ENCODE results near the gene RAN. TPM values are rescaled to one million over a fixed set of nuclear protein-coding genes. Genes with fewer than 3 reads are reported as not detected.

RAN gene
- total and polyA plus RNA-seq, 9 donors: 80.4 to 419 (median 314) TPM

- Histone ChIP-seq H3K27ac (peak overlapping the region; percentile 57), H3K4me3 (no peak overlapping the region), H3K4me1 (ENCODE audit: insufficient read depth) (peaks cover 6% of the 10 kb centered on the region), H3K27me3 (no peaks in the 10 kb centered on the region), H3K36me3 (no peaks in the 10 kb centered on the region), H3K9me3 (no peaks in the 10 kb centered on the region)
- intact Hi-C loops (cut with DNase I): no loop called here
- TF ChIP-seq POLR2A (IDR thresholded peaks at IDR 0.05): peak; percentile 13
- no peak for TF ChIP-seq CTCF (IDR thresholded peaks at IDR 0.05)
- no peak for TF ChIP-seq EP300 (IDR thresholded peaks at IDR 0.05)
- 75 to 77% (median 76%) methylated on average over 23 of the region's 23 CpGs for WGBS, 3 donors
- DNase-seq: peak in 1 of 5 donors; percentile 34
These were observed 53.2 kb downstream of the RAN start for GRCh38 chr12:130924966-130925665.

- Histone ChIP-seq H3K36me3 (no peaks in the 10 kb centered on the region), H3K9me3 (no peaks in the 10 kb centered on the region), H3K4me3 (no peak overlapping the region), H3K27ac (peak overlapping the region; percentile 57), H3K27me3 (no peaks in the 10 kb centered on the region), H3K4me1 (ENCODE audit: insufficient read depth) (peaks cover 6% of the 10 kb centered on the region)
- intact Hi-C loops (cut with DNase I): no loop called here
- WGBS, 3 donors: 5 to 12% (median 6%) methylated on average over 7 of the region's 7 CpGs
- TF ChIP-seq CTCF (IDR thresholded peaks at IDR 0.05): no peak
- TF ChIP-seq POLR2A (IDR thresholded peaks at IDR 0.05): no peak
- no peak for TF ChIP-seq EP300 (IDR thresholded peaks at IDR 0.05)
- peak in 3 of 5 donors; percentile 39 to 68 (median 65) for DNase-seq
These were observed 53.8 kb downstream of the RAN start for GRCh38 chr12:130925666-130926015.

Small RNAs within 50 kb of the gene (small RNA-seq; reads per million reads assigned to genes)
- gene RF00019: not detected
- not detected for gene RNU6-1077P

Other genes with a start within 250 kb of the RAN start
- 10 to 100 TPM in 1 of 7 donors, 1 to 10 TPM in 6; 1.1 to 16.2 (median 4.3) TPM for gene RIMBP2, start 155.8 kb upstream of the RAN start, total RNA-seq
- gene RIMBP2, start 155.8 kb upstream of the RAN start, polyA plus RNA-seq: 1 to 10 TPM; 1.1 to 2.7 TPM
- gene STX2, start 32.8 kb upstream of the RAN start, total RNA-seq: 10 to 100 TPM; 16.8 to 26.9 (median 21.4) TPM
- 10 to 100 TPM; 12.9 to 25.5 TPM for gene STX2, start 32.8 kb upstream of the RAN start, polyA plus RNA-seq
- 10 to 100 TPM in 5 of 7 donors, 1 to 10 TPM in 2; 7.6 to 75.3 (median 25.9) TPM for gene ADGRD1, start 81.8 kb downstream of the RAN start, total RNA-seq
- 10 to 100 TPM; 12.2 to 28.3 TPM for gene ADGRD1, start 81.8 kb downstream of the RAN start, polyA plus RNA-seq